Vagina (tissue), 2 donors: ENCODE data around the gene GLRX5. TPM values are rescaled to one million over a fixed set of nuclear protein-coding genes. Genes with fewer than 3 reads are reported as not detected.
A peak's percentile ranks its signal among the peaks of the same experiment; 100 is the strongest.

Experiments used
- DNase-seq, 2 donors: peaks; one replicate each; pipeline ENCODE4 v3.0.0-alpha.2; 2017; ENCODE audit errors: extremely low spot score in 2 of 2
- H3K27ac ChIP-seq: fragments of 200-600 bp; sonication (generic); one replicate; pipeline ENCODE4 v1.5.1; 2019
- H3K27me3 ChIP-seq: fragments of 200-600 bp; sonication (generic); one replicate; pipeline ENCODE4 v1.5.1; 2019
- H3K36me3 ChIP-seq, 2 donors: fragments of 200-600 bp; sonication (generic); one replicate each; pipeline ENCODE4 v1.5.1; 2017 to 2019
- H3K4me1 ChIP-seq: fragments of 200-600 bp; sonication (generic); one replicate; pipeline ENCODE4 v1.5.1; 2019
- H3K4me3 ChIP-seq, 2 donors: fragments of 200-600 bp; sonication (generic); 1 replicate in 1 of 2; 2 replicates in 1 of 2; pipeline ENCODE4 v1.5.1; 2016 to 2019
- H3K9me3 ChIP-seq: fragments of 200-600 bp; sonication (generic); one replicate; pipeline ENCODE4 v1.5.1; 2019
- CTCF ChIP-seq, 3 experiments: fragments of 450-650 bp in 2 of 3; fragments of 200-600 bp in 1 of 3; sonication (generic) in 1 of 3; IDR thresholded peaks; one replicate each; pipeline ENCODE4 v1.5.1; 2017 to 2019; ENCODE audit warnings: antibody characterized with exemption in 3 of 3, mild to moderate bottlenecking in 2 of 3, moderate library complexity in 2 of 3
- POLR2A ChIP-seq, 2 donors: fragments of 450-650 bp; IDR thresholded peaks; one replicate each; pipeline ENCODE4 v1.6.1; 2017; ENCODE audit warnings: antibody characterized with exemption in 2 of 2, mild to moderate bottlenecking in 2 of 2, moderate library complexity in 2 of 2
- POLR2AphosphoS5 ChIP-seq, 2 donors: sonication (generic); formaldehyde crosslinking; IDR thresholded peaks; one replicate each; pipeline ENCODE4 v1.9.0; 2017; ENCODE audit warnings: antibody characterized with exemption in 2 of 2, mild to moderate bottlenecking in 2 of 2, low read depth in 1 of 2; ENCODE audit not compliant: insufficient read depth in 1 of 2
- intact Hi-C: fragments of 100-400 bp; cut with DNase I; formaldehyde crosslinking; loops from one replicate; pipeline ENCODE4 v1.15.1; 2023
- total RNA-seq: library from RNA; depleted of rRNA; stranded (reverse); fragments of >200 nt; gene quantifications from one replicate; pipeline ENCODE4 v1.2.3, GENCODE V29; 2016

Gene GLRX5
- total RNA-seq, 1 donor from 2014 or later = 20.4 TPM

GRCh38 chr14:95502381-95502950 is 32.4 kb upstream of the GLRX5 start:
- Histone ChIP-seq H3K4me1 (peaks cover 92% of the 10 kb centered on the region), H3K36me3 (no peaks in the 10 kb centered on the region), H3K27me3 (no peaks in the 10 kb centered on the region), H3K4me3 (no peak overlapping the region), H3K9me3 (no peaks in the 10 kb centered on the region), H3K27ac (peak overlapping the region; percentile 83)
- DNase-seq = no peak
- TF ChIP-seq POLR2A (IDR thresholded peaks at IDR 0.05) (no peak), POLR2AphosphoS5 (IDR thresholded peaks at IDR 0.05; ENCODE audit: insufficient read depth in 1 of 2, low read depth in 1 of 2) (no peak), CTCF (IDR thresholded peaks at IDR 0.05) (no peak)
- intact Hi-C loops = no loop called here

GRCh38 chr14:95503365-95504134 is 31.3 kb upstream of the GLRX5 start:
- Histone ChIP-seq H3K27ac (peak overlapping the region; percentile 44), H3K4me3 (no peak overlapping the region), H3K36me3 (no peaks in the 10 kb centered on the region), H3K4me1 (peaks cover 94% of the 10 kb centered on the region), H3K9me3 (no peaks in the 10 kb centered on the region), H3K27me3 (no peaks in the 10 kb centered on the region)
- intact Hi-C loops = no loop called here
- no peak for DNase-seq
- no peak for TF ChIP-seq CTCF (IDR thresholded peaks at IDR 0.05)
- TF ChIP-seq POLR2A (IDR thresholded peaks at IDR 0.05) = no peak
- no peak for TF ChIP-seq POLR2AphosphoS5 (IDR thresholded peaks at IDR 0.05; ENCODE audit: insufficient read depth in 1 of 2, low read depth in 1 of 2)

- peaks cover 94% of the 10 kb centered on the region for H3K4me1 ChIP-seq
- no peak for TF ChIP-seq CTCF (IDR thresholded peaks at IDR 0.05)
- no peak for TF ChIP-seq POLR2A (IDR thresholded peaks at IDR 0.05)
- TF ChIP-seq POLR2AphosphoS5 (IDR thresholded peaks at IDR 0.05; ENCODE audit: insufficient read depth in 1 of 2, low read depth in 1 of 2) = no peak
- H3K9me3 ChIP-seq = no peaks in the 10 kb centered on the region
- no peak overlapping the region for H3K4me3 ChIP-seq
- DNase-seq = no peak
- H3K27ac ChIP-seq = peak overlapping the region; percentile 44
- H3K27me3 ChIP-seq = no peaks in the 10 kb centered on the region
- no peaks in the 10 kb centered on the region for H3K36me3 ChIP-seq
- intact Hi-C loops = no loop called here
These were observed 30.5 kb upstream of the GLRX5 start for GRCh38 chr14:95504135-95505029.

GRCh38 chr14:95505030-95505589 is 29.7 kb upstream of the GLRX5 start:
- no peaks in the 10 kb centered on the region for H3K9me3 ChIP-seq
- H3K27ac ChIP-seq = no peak overlapping the region
- DNase-seq = no peak
- no peaks in the 10 kb centered on the region for H3K36me3 ChIP-seq
- no peak overlapping the region for H3K4me3 ChIP-seq
- intact Hi-C loops = no loop called here
- peaks cover 96% of the 10 kb centered on the region for H3K4me1 ChIP-seq
- no peaks in the 10 kb centered on the region for H3K27me3 ChIP-seq
- TF ChIP-seq CTCF (IDR thresholded peaks at IDR 0.05) = no peak
